ENCODE results near the gene METTL25. TPM values are rescaled to one million over a fixed set of nuclear protein-coding genes. Genes with fewer than 3 reads are reported as not detected.
A peak's percentile ranks its signal among the peaks of the same experiment; 100 is the strongest.

METTL25 gene
- total RNA-seq, 1 experiment from 2014 or later, result 2.2 TPM

GRCh38 chr12:82527165-82527780, 168.9 kb downstream of the METTL25 start:
- TF ChIP-seq EZH2 (IDR thresholded peaks at IDR 0.05; ENCODE audit: low read depth) (no peak), CTCF (conservative IDR thresholded peaks at IDR 0.05) (peak; percentile 94)
- DNase-seq, result peak; percentile 21 to 37
- Histone ChIP-seq H3K79me2 (ENCODE audit: low read depth) (no peaks in the 10 kb centered on the region), H3K9me3 (ENCODE audit: insufficient read depth, low read depth) (no peaks in the 10 kb centered on the region), H3K4me1 (replicated peaks; ENCODE audit: insufficient read depth) (no peaks in the 10 kb centered on the region), H3K27ac (no peak overlapping the region), H4K20me1 (ENCODE audit: insufficient read depth) (no peaks in the 10 kb centered on the region), H3K27me3 (ENCODE audit: insufficient read depth, low read depth) (no peaks in the 10 kb centered on the region), H3K4me3 (no peak overlapping the region), H3F3A (ENCODE audit: insufficient read depth, low read depth) (no peaks in the 10 kb centered on the region), H2AFZ (no peak overlapping the region), H3K9me2 (ENCODE audit: insufficient read depth) (no peaks in the 10 kb centered on the region), H3K4me2 (no peak overlapping the region), H3K36me3 (ENCODE audit: low read depth) (no peaks in the 10 kb centered on the region)
- intact Hi-C loops (cut with micrococcal nuclease; ENCODE audit: unreplicated experiment), result loop anchor here (1.0 to 5.0 kb wide), 3 partner anchors 101 to 1295 kb away; no protein-coding TSS in a partner anchor
- ChIA-PET CTCF (interaction anchor here (0.6 to 0.9 kb wide), 2 partner anchors 159 to 1296 kb away, joined by 3 to 4 read pairs; no protein-coding TSS in a partner anchor), POLR2A (ENCODE audit: unreplicated experiment) (no interaction called here)
- no TSS peak for BruUV-seq (replicated peaks)

Other genes with a start within 250 kb of the METTL25 start
- 28.9 and 49.9 TPM in 2 replicates for gene CCDC59, start 142 bp upstream of the METTL25 start, total RNA-seq (2021)